Osteocyte (in vitro differentiated cells): ENCODE data around the gene TMEM108. TPM values are rescaled to one million over a fixed set of nuclear protein-coding genes. Genes with fewer than 3 reads are reported as not detected.

Experiments
- DNase-seq: peaks from one replicate; pipeline ENCODE4 v3.0.0; 2021; ENCODE audit warnings: mixed read lengths; ENCODE audit not compliant: unreplicated experiment; ENCODE audit errors: extremely low spot score
- H3K27ac Mint-ChIP-seq: one replicate; pipeline ENCODE4 v1.8.0; 2021; ENCODE audit warnings: mild to moderate bottlenecking, mixed read lengths; ENCODE audit not compliant: unreplicated experiment
- H3K27me3 Mint-ChIP-seq: one replicate; pipeline ENCODE4 v1.8.0; 2021; ENCODE audit warnings: mixed read lengths; ENCODE audit not compliant: unreplicated experiment
- H3K36me3 Mint-ChIP-seq: one replicate; pipeline ENCODE4 v1.8.0; 2021; ENCODE audit warnings: mixed read lengths; ENCODE audit not compliant: unreplicated experiment
- H3K4me1 Mint-ChIP-seq: one replicate; pipeline ENCODE4 v1.8.0; 2021; ENCODE audit warnings: mixed read lengths; ENCODE audit not compliant: unreplicated experiment
- H3K4me3 Mint-ChIP-seq: one replicate; pipeline ENCODE4 v1.8.0; 2021; ENCODE audit warnings: mild to moderate bottlenecking, moderate library complexity, mixed read lengths; ENCODE audit not compliant: unreplicated experiment
- H3K9me3 Mint-ChIP-seq: one replicate; pipeline ENCODE4 v1.8.0; 2021; ENCODE audit warnings: mixed read lengths; ENCODE audit not compliant: unreplicated experiment
- total RNA-seq: library from RNA; stranded (reverse); gene quantifications from 2 replicates; pipeline ENCODE4 v1.2.1, GENCODE V29; 2021
- TF ChIP-seq, protein P1 (sequence below): fragments of 200-600 bp; sonication (generic); IDR thresholded peaks from 2 replicates; pipeline ENCODE4 v1.5.0; 2021; ENCODE audit warnings: antibody characterized with exemption, mild to moderate bottlenecking, moderate library complexity

TMEM108 gene
- total RNA-seq, 1 donor from 2014 or later, result 3.7 TPM

DNA sequence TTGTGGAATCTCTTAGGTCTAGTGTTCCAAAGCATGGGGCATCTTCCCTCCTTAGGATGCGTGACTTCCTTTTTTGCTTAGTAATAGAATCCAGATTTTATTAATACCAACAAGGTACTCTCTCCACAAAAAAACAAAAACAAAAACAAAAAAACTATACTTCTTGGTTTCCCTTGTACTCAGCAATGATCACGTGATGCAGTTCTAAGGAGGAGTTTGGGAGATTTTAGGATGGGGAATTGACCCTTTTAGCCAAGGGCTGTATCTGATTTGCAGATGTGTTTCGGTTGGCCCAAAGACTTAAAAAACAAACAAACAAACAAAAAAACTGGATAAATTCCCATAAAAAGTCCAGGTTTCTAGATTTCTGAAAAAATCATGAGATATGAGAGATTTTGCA lies 12.6 kb upstream of the TMEM108 start:
- no peaks in the 10 kb centered on the region for H3K4me1 Mint-ChIP-seq
- DNase-seq, result no peak
- H3K9me3 Mint-ChIP-seq, result no peaks in the 10 kb centered on the region
- no peak overlapping the region for H3K4me3 Mint-ChIP-seq
- H3K36me3 Mint-ChIP-seq, result no peaks in the 10 kb centered on the region
- no peak overlapping the region for H3K27ac Mint-ChIP-seq
- TF ChIP-seq, protein P1, sequence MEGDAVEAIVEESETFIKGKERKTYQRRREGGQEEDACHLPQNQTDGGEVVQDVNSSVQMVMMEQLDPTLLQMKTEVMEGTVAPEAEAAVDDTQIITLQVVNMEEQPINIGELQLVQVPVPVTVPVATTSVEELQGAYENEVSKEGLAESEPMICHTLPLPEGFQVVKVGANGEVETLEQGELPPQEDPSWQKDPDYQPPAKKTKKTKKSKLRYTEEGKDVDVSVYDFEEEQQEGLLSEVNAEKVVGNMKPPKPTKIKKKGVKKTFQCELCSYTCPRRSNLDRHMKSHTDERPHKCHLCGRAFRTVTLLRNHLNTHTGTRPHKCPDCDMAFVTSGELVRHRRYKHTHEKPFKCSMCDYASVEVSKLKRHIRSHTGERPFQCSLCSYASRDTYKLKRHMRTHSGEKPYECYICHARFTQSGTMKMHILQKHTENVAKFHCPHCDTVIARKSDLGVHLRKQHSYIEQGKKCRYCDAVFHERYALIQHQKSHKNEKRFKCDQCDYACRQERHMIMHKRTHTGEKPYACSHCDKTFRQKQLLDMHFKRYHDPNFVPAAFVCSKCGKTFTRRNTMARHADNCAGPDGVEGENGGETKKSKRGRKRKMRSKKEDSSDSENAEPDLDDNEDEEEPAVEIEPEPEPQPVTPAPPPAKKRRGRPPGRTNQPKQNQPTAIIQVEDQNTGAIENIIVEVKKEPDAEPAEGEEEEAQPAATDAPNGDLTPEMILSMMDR, result no peak
- H3K27me3 Mint-ChIP-seq, result peaks cover 59% of the 10 kb centered on the region

DNA sequence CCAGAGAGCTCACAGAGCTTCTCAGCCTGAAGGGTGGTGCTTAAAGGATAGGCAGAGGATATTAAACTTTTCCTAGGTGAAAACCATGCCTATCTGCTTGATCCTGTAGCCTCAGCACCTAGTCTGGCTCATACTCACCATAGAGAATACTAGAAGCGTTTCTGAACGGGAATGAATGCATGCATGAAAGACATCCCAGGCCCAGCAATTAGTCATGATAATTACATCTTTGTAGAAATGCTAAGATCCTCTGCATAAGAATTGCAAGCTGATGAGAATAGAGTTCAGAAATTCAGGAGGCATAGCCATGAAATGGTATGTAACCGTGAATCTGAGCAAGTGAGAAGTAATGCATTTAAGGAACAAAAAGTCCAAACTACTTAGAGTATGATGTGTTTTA lies 5.9 kb upstream of the TMEM108 start:
- H3K27me3 Mint-ChIP-seq, result peaks cover 85% of the 10 kb centered on the region

DNA sequence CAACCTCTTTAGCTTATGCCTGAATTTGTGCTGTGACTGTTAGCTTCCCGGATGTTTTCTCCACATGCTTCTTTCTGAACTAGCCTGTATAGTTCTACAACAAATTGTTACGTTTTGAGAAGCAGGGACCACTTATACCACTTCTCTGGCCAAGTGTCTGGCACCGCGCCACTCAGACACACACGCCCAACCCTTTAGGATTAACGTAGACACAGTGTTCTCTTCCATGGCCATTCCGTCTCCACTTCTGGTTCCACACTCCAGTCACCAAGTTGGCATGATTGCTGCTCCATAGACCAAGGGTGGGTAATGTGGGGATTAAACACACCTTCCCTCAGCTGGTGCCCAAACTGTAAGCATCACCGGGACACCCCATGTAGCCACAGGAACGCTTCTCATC lies 755 bp upstream of the TMEM108 start:
- H3K9me3 Mint-ChIP-seq, result no peaks in the 10 kb centered on the region
- TF ChIP-seq, protein P1, result no peak
- no peak overlapping the region for H3K27ac Mint-ChIP-seq
- peak overlapping the region; percentile 69 for H3K4me3 Mint-ChIP-seq
- DNase-seq, result no peak
- H3K36me3 Mint-ChIP-seq, result no peaks in the 10 kb centered on the region
- H3K27me3 Mint-ChIP-seq, result peaks cover 62% of the 10 kb centered on the region
- peaks cover 15% of the 10 kb centered on the region for H3K4me1 Mint-ChIP-seq

More for the DNA sequence above, 5.9 kb upstream of the TMEM108 start:
- Mint-ChIP-seq H3K27ac (no peak overlapping the region), H3K9me3 (no peaks in the 10 kb centered on the region), H3K4me3 (no peak overlapping the region), H3K36me3 (no peaks in the 10 kb centered on the region), H3K4me1 (no peaks in the 10 kb centered on the region)
- TF ChIP-seq, protein P1, result no peak
- DNase-seq, result no peak

DNA sequence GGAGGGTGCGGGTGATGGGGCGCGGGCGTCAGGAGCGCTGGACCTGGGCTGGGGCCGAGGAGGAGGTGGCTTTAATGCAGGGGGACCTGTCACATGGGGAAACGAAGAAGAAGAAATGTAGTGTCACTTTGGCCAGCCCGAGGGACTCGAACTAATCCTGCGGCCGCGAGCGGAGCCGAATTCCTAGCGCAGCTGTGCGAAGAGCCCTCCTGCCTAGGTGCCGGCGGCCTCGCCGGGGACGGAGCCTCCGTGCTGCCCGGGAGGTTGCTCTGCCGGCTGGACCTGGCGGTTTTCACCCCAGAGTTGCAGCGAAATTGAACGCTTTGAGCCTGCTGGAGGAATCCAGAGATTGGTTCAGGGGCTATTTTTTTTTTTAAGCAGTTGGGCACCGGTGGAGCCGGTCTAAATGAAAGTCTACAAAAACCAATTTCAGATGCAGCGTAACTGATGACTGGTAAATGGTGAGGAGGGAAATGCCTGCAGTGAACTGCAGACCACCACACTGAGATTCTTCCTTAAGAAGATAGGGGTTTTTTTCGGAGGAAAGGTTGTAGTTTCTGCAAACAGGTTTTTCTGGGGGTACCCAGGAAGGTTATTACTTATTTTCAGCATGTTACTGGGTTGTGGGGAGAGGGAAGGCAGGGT lies 662 bp downstream of the TMEM108 start:
- TF ChIP-seq, protein P1, result no peak
- Mint-ChIP-seq H3K4me1 (peaks cover 15% of the 10 kb centered on the region), H3K9me3 (no peaks in the 10 kb centered on the region), H3K27me3 (peaks cover 57% of the 10 kb centered on the region), H3K4me3 (peak overlapping the region; percentile 69), H3K27ac (no peak overlapping the region), H3K36me3 (no peaks in the 10 kb centered on the region)
- DNase-seq, result no peak

DNA sequence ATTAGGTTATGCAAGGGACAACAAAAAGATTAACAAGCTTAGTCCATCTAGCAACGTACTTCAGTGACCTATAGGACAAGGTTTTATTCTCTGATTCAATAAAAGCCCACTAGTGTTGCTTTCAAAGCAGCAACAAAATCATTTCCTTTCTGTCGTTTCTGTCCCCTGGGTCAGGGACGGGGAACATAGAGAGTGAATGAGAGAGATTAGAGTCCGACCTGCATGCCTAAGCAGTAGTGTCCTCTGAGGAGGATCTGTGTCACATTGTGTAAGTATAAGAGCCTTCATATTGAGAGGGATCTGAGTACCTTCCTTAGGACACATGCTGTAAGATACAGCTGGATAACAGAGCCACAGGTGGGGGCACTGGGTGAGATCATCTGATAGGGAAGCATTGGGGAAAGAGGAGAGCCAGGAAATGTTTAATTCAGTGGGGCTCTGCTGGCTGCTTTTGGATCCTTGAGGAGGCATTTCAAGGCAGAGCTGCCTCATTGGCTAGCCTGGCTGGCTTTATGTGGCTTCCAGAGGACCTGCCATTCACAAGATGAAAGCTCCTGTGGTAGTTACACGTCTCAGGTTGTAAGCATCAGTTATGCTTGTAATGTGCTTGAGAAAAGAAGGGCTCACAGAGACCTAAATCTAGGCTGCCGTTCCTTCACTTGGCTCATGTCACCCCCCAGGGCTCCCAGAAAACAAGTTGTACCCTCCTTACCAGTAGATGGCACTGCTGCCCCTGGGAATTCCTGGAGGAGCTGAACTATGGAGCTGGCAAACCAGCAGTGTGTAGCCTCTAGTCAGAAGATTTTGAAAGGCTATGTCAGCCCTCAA lies 2.7 kb downstream of the TMEM108 start:
- Mint-ChIP-seq H3K27ac (no peak overlapping the region), H3K27me3 (peaks cover 38% of the 10 kb centered on the region), H3K36me3 (no peaks in the 10 kb centered on the region), H3K4me3 (no peak overlapping the region), H3K4me1 (peaks cover 15% of the 10 kb centered on the region), H3K9me3 (no peaks in the 10 kb centered on the region)
- peak; percentile 92 for DNase-seq
- TF ChIP-seq, protein P1, result peak; percentile 90
